DMS79 (cell line): ENCODE results near the gene UNC93A.
"Not testable (repeated sequence)": the region's sequence is repeated elsewhere in the genome, so short reads cannot be mapped to it uniquely, and the experiment has no call there.

Experiments
- DNase-seq: peaks from one replicate; lab custom pipeline; 2025; lab: John Stamatoyannopoulos, UW

The UNC93A gene

GRCh38 chr6:167311286-167311685 lies 20.2 kb downstream of the UNC93A start:
- no peak for DNase-seq

GRCh38 chr6:167311691-167312090 lies 20.6 kb downstream of the UNC93A start:
- DNase-seq: not testable (repeated sequence)

- no peak for DNase-seq
Measured at GRCh38 chr6:167314180-167314821, 23.2 kb downstream of the UNC93A start.

- no peak for DNase-seq
Measured at GRCh38 chr6:167317172-167317571, 26.1 kb downstream of the UNC93A start.

- not testable (repeated sequence) for DNase-seq
Measured at GRCh38 chr6:167318354-167318753, 27.2 kb downstream of the UNC93A start.

- DNase-seq: not testable (repeated sequence)
Measured at GRCh38 chr6:167318856-167319255, 27.7 kb downstream of the UNC93A start.

GRCh38 chr6:167319856-167320753 lies 29.0 kb downstream of the UNC93A start:
- DNase-seq: not testable (repeated sequence)

GRCh38 chr6:167320754-167321056 lies 29.6 kb downstream of the UNC93A start:
- DNase-seq: not testable (repeated sequence)

- not testable (repeated sequence) for DNase-seq
Measured at GRCh38 chr6:167321185-167321584, 30.1 kb downstream of the UNC93A start.

- no peak for DNase-seq
Measured at GRCh38 chr6:167323111-167323510, 32.0 kb downstream of the UNC93A start.

- DNase-seq: no peak
Measured at GRCh38 chr6:167324111-167324510, 33.0 kb downstream of the UNC93A start.

GRCh38 chr6:167325766-167326165 lies 34.7 kb downstream of the UNC93A start:
- DNase-seq: no peak

- no peak for DNase-seq
Measured at GRCh38 chr6:167327391-167327790, 36.3 kb downstream of the UNC93A start.

- DNase-seq: no peak
Measured at GRCh38 chr6:167328086-167328485, 37.0 kb downstream of the UNC93A start.

GRCh38 chr6:167329014-167329413 lies 37.9 kb downstream of the UNC93A start:
- no peak for DNase-seq

GRCh38 chr6:167330750-167331149 lies 39.6 kb downstream of the UNC93A start:
- DNase-seq: no peak

GRCh38 chr6:167331565-167331964 lies 40.5 kb downstream of the UNC93A start:
- DNase-seq: no peak

GRCh38 chr6:167336844-167337630 lies 45.9 kb downstream of the UNC93A start:
- DNase-seq: no peak

- no peak for DNase-seq
Measured at GRCh38 chr6:167337675-167338449, 46.7 kb downstream of the UNC93A start.

- DNase-seq: no peak
Measured at GRCh38 chr6:167338541-167339117, 47.5 kb downstream of the UNC93A start.

GRCh38 chr6:167341038-167341583 lies 50.0 kb downstream of the UNC93A start:
- no peak for DNase-seq
